Renal cortical epithelial cell (primary cell): ENCODE measurements around the gene PLXNA2. TPM values are rescaled to one million over a fixed set of nuclear protein-coding genes. Genes with fewer than 3 reads are reported as not detected.

ENCODE experiments used
- DNase-seq: peaks from one replicate; pipeline ENCODE4 v3.0.0-alpha.2; 2011; ENCODE audit warnings: low read depth
- total RNA-seq: library from RNA; depleted of rRNA; stranded (reverse); fragments of >200 nt; gene quantifications from 2 replicates; pipeline ENCODE4 v1.2.3, GENCODE V29; 2014

Gene PLXNA2
- total RNA-seq, 1 donor from 2014 or later = 5.8 TPM

- DNase-seq = no peak
Observed at GRCh38 chr1:208179263-208179816, 64.8 kb downstream of the PLXNA2 start.

- DNase-seq = peak; percentile 31
Observed at GRCh38 chr1:208178091-208178529, 66.1 kb downstream of the PLXNA2 start.

GRCh38 chr1:208177656-208178055 is 66.5 kb downstream of the PLXNA2 start:
- DNase-seq = peak; percentile 49

- no peak for DNase-seq
Observed at GRCh38 chr1:208176649-208177048, 67.5 kb downstream of the PLXNA2 start.

GRCh38 chr1:208175508-208175895 is 68.7 kb downstream of the PLXNA2 start:
- no peak for DNase-seq

GRCh38 chr1:208174731-208175507 is 69.3 kb downstream of the PLXNA2 start:
- peak; percentile 27 for DNase-seq

GRCh38 chr1:208174200-208174599 is 70.0 kb downstream of the PLXNA2 start:
- no peak for DNase-seq

- no peak for DNase-seq
Observed at GRCh38 chr1:208173749-208174148, 70.4 kb downstream of the PLXNA2 start.

GRCh38 chr1:208172423-208173145 is 71.6 kb downstream of the PLXNA2 start:
- DNase-seq = peak; percentile 54

- no peak for DNase-seq
Observed at GRCh38 chr1:208171616-208172422, 72.4 kb downstream of the PLXNA2 start.

- DNase-seq = peak; percentile 41
Observed at GRCh38 chr1:208170252-208170651, 73.9 kb downstream of the PLXNA2 start.

GRCh38 chr1:208169081-208169879 is 74.9 kb downstream of the PLXNA2 start:
- no peak for DNase-seq

- no peak for DNase-seq
Observed at GRCh38 chr1:208167261-208167869, 76.8 kb downstream of the PLXNA2 start.

- no peak for DNase-seq
Observed at GRCh38 chr1:208166340-208167138, 77.6 kb downstream of the PLXNA2 start.

GRCh38 chr1:208165659-208166058 is 78.5 kb downstream of the PLXNA2 start:
- no peak for DNase-seq

GRCh38 chr1:208164609-208165008 is 79.6 kb downstream of the PLXNA2 start:
- DNase-seq = no peak

- DNase-seq = no peak
Observed at GRCh38 chr1:208163539-208163938, 80.6 kb downstream of the PLXNA2 start.

- DNase-seq = no peak
Observed at GRCh38 chr1:208162903-208163302, 81.3 kb downstream of the PLXNA2 start.

GRCh38 chr1:208161656-208162375 is 82.4 kb downstream of the PLXNA2 start:
- no peak for DNase-seq
